Measurements from ENCODE around the gene SDE2.
"Not testable (repeated sequence)": the region's sequence is repeated elsewhere in the genome, so short reads cannot be mapped to it uniquely, and the experiment has no call there.

SDE2 gene

GRCh38 chr1:225973158-225973557, 26.0 kb downstream of the SDE2 start:
- TF ChIP-seq, protein P1, sequence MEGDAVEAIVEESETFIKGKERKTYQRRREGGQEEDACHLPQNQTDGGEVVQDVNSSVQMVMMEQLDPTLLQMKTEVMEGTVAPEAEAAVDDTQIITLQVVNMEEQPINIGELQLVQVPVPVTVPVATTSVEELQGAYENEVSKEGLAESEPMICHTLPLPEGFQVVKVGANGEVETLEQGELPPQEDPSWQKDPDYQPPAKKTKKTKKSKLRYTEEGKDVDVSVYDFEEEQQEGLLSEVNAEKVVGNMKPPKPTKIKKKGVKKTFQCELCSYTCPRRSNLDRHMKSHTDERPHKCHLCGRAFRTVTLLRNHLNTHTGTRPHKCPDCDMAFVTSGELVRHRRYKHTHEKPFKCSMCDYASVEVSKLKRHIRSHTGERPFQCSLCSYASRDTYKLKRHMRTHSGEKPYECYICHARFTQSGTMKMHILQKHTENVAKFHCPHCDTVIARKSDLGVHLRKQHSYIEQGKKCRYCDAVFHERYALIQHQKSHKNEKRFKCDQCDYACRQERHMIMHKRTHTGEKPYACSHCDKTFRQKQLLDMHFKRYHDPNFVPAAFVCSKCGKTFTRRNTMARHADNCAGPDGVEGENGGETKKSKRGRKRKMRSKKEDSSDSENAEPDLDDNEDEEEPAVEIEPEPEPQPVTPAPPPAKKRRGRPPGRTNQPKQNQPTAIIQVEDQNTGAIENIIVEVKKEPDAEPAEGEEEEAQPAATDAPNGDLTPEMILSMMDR (IDR thresholded peaks at IDR 0.05) = no peak
- H3K9me3 ChIP-seq = no peaks in the 10 kb centered on the region
- intact Hi-C loops (cut with DNase I; ENCODE audit: low total_unique reads) = loop anchor here (10.0 kb wide), 2 partner anchors 58 to 648 kb away; no protein-coding TSS in a partner anchor
- H3K27ac ChIP-seq = no peak overlapping the region
- DNase-seq = no peak
- no peaks in the 10 kb centered on the region for H3K4me1 ChIP-seq
- peaks cover 0 to 13% (median 9%) of the 10 kb centered on the region in 3 donors for H3K36me3 ChIP-seq
- H3K27me3 ChIP-seq = no peaks in the 10 kb centered on the region
- no peak overlapping the region for H3K4me3 ChIP-seq

GRCh38 chr1:225972344-225973152, 26.6 kb downstream of the SDE2 start:
- Histone ChIP-seq H3K27me3 (no peaks in the 10 kb centered on the region), H3K4me3 (no peak overlapping the region), H3K36me3 (peaks cover 0 to 7% (median 3%) of the 10 kb centered on the region in 3 donors), H3K9me3 (no peaks in the 10 kb centered on the region), H3K27ac (no peak overlapping the region), H3K4me1 (no peaks in the 10 kb centered on the region)
- intact Hi-C loops (cut with DNase I; ENCODE audit: low total_unique reads) = loop anchor here (10.0 kb wide), 2 partner anchors 58 to 648 kb away; no protein-coding TSS in a partner anchor
- no peak for DNase-seq
- TF ChIP-seq, protein P1 (IDR thresholded peaks at IDR 0.05) = no peak

DNA sequence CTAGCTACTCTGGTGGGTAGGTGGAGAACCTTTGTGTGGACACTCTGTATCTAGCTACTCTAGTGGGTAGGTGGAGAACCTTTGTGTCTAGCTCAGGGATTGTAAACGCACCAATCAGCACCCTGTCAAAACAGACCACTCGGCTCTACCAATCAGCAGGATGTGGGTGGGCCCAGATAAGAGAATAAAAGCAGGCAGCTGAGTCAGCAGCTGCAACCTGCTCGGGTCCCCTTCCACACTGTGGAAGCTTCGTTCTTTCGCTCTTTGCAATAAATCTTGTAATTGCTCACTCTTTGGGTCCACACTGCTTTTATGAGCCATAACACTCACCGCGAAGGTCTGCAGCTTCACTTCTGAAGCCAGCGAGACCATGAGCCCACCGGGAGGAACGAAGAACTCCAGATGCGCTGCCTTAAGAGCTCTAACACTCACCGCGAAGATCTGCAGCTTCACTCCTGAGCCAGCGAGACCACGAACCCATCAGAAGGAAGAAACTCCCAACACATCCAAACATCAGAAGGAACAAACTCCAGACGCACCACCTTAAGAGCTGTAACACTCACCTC, 28.5 kb downstream of the SDE2 start:
- H3K9me3 ChIP-seq, DNase-seq, H3K4me1 ChIP-seq, H3K4me3 ChIP-seq, H3K27me3 ChIP-seq, H3K36me3 ChIP-seq, H3K27ac ChIP-seq: not testable (repeated sequence)
- intact Hi-C loops (cut with DNase I; ENCODE audit: low total_unique reads) = loop anchor here (10.0 kb wide), 2 partner anchors 56 to 646 kb away; no protein-coding TSS in a partner anchor

GRCh38 chr1:225969751-225970150, 29.4 kb downstream of the SDE2 start:
- H3K36me3 ChIP-seq, H3K27me3 ChIP-seq, H3K27ac ChIP-seq, H3K4me1 ChIP-seq, H3K9me3 ChIP-seq, DNase-seq, H3K4me3 ChIP-seq: not testable (repeated sequence)
- intact Hi-C loops (cut with DNase I; ENCODE audit: low total_unique reads) = loop anchor here (10.0 kb wide), 2 partner anchors 55 to 645 kb away; no protein-coding TSS in a partner anchor

GRCh38 chr1:225965231-225965630, 33.9 kb downstream of the SDE2 start:
- no peak overlapping the region for H3K27ac ChIP-seq
- DNase-seq = peak in 1 of 2 donors; percentile 38
- TF ChIP-seq, protein P1 (IDR thresholded peaks at IDR 0.05) = no peak
- no peak overlapping the region for H3K4me3 ChIP-seq
- no peaks in the 10 kb centered on the region for H3K9me3 ChIP-seq
- H3K36me3 ChIP-seq = no peaks in the 10 kb centered on the region
- peaks cover 0 to 6% (median 0%) of the 10 kb centered on the region in 4 donors for H3K4me1 ChIP-seq
- peaks cover 0 to 10% of the 10 kb centered on the region in 2 donors for H3K27me3 ChIP-seq
- intact Hi-C loops (cut with DNase I; ENCODE audit: low total_unique reads) = no loop called here

DNA sequence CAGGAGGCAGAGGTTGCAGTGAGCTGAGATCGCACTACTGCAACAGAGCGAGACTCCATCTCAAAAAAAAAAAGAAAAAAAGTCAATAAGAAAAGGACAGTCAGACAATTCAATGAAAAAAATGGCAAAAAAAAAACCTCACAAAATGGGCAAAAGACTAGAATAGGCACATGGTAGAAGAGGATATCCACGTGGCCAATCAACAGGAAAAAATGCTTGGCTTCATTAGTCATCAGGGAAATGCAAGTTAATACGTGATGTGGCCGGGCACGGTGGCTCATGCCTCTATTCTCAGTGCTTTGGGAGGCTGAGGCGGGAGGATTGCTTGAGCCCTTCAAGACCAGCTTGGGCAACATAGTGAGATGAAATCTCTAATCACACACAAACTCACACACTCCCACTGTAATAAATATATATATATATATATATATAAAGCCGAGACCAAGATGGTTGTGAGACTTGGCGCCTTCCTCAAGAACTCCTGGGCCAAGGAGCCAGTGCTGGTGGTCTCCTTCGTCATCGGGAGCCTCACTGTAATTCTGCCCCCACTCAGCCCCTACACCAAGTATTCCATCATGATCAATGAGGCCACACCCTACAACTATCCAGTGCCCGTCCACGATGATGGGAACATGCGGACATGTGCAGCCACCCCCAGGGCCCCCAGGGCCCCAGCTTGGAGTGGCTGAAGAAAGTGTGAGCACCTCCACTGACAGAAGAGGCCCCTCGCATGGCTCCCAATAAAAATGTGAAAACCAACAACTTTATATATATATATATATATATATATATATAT, 35.2 kb downstream of the SDE2 start:
- Histone ChIP-seq H3K4me3 (no peak overlapping the region), H3K27ac (no peak overlapping the region), H3K9me3 (no peaks in the 10 kb centered on the region), H3K27me3 (peaks cover 0 to 10% of the 10 kb centered on the region in 2 donors), H3K36me3 (no peaks in the 10 kb centered on the region), H3K4me1 (peaks cover 0 to 6% (median 0%) of the 10 kb centered on the region in 4 donors)
- intact Hi-C loops (cut with DNase I; ENCODE audit: low total_unique reads) = no loop called here
- TF ChIP-seq, protein P1 (IDR thresholded peaks at IDR 0.05) = no peak
- peak in 1 of 2 donors; percentile 27 for DNase-seq

Data from tibial artery (tissue), 4 donors.